LNCAP (cell line): Measurements from ENCODE around the gene CD48.

Source experiments
- TF ChIP-seq, protein P1 (sequence below): fragments of 450-650 bp; IDR thresholded peaks from 2 replicates; pipeline ENCODE4 v1.5.1; 2017; ENCODE audit warnings: mild to moderate bottlenecking

CD48 gene

DNA sequence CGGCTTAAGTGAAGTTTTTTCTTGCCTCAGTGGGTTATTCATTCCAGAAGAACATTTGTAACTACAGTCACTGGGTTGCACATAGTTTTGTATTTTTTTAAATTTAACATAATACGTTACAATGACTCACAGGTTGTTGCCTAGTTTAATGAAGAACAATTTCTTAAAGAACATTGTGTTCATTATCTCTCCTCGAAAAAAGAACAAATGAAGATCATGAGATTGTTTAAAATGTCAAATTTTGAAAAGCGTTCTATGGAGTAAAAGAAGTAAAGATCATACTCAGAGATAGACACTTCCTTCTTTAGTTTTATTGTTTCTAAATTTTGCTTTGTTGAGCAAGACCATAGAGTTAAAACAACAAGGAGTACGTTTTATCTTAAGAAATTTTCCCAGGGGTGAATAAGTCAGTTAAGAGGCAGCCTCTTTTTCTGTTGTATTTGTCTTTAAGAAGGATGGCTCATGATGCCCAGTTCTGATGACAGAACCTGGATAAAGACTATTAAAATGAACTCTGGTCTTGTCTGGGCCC, 54.3 kb downstream of the CD48 start:
- TF ChIP-seq, protein P1, sequence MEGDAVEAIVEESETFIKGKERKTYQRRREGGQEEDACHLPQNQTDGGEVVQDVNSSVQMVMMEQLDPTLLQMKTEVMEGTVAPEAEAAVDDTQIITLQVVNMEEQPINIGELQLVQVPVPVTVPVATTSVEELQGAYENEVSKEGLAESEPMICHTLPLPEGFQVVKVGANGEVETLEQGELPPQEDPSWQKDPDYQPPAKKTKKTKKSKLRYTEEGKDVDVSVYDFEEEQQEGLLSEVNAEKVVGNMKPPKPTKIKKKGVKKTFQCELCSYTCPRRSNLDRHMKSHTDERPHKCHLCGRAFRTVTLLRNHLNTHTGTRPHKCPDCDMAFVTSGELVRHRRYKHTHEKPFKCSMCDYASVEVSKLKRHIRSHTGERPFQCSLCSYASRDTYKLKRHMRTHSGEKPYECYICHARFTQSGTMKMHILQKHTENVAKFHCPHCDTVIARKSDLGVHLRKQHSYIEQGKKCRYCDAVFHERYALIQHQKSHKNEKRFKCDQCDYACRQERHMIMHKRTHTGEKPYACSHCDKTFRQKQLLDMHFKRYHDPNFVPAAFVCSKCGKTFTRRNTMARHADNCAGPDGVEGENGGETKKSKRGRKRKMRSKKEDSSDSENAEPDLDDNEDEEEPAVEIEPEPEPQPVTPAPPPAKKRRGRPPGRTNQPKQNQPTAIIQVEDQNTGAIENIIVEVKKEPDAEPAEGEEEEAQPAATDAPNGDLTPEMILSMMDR, result no peak

DNA sequence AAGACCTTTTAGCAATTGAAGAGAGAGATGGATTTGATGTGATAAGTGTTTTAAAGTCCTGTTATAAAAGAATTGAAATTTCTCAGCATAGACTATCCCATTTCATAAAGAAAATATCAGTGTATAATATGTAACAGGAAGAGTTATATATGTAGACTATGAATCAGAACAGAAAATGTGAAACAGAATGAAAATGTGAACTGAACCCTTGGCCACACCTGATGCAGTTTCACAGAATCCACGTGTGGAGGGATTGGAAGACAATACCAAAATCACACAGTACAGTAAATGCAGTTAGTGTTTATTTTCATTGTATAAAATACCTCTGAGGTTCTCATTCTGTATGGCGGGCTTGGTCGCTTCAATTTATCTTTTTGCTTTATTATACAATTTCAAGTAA, 54.9 kb downstream of the CD48 start:
- TF ChIP-seq, protein P1, result no peak

DNA sequence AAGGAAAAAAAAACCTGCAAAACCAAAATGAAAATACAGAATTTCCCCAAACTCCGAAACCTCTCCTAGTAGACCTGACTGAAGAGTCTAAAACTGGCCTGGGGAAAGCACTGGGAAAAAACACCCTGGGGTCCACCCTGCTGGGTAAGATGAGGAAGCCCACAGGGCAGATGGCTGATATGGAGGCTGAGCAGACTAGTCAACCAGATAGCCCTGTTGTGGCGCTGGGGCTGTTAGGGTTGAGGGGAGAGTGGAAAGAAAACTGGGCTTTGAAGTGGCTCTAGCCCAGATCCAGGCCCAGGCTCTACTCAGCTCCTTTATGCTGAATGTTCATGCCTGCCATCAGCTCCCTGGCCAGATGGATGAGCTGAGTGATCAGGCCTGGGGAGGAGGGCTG, 58.0 kb downstream of the CD48 start:
- TF ChIP-seq, protein P1, result no peak

DNA sequence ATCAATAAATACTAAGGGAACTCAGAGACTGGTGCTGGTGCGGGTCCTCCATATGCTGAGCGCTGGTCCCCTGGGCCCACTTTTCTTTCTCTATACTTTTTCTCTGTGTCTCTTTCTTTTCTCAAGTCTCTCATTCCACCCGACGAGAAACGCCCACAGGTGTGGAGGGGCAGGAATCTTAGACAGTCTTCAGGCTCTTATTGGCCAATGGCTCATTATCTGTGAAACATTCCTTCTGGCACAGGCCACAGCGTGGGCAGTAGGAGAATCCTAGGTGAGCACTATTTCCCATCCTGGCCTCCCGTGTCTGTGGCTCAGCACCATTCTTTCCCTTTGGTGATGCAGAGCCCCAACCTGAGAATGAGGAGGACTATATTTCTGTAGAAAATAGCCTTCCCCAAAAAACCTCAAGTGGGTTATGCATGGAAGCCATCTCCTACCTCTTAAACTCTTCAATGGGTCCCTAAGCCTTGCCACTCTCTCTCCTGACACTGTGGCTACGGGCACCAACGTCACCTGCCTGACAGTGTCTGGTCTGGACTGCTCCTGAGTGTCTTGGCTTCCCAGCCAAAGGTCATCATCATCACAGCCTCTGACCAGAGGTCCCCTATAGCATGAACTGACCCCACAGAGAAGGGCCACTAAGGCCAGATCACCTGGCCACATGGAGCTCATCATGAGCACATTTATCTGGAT, 58.5 kb downstream of the CD48 start:
- TF ChIP-seq, protein P1, result no peak

DNA sequence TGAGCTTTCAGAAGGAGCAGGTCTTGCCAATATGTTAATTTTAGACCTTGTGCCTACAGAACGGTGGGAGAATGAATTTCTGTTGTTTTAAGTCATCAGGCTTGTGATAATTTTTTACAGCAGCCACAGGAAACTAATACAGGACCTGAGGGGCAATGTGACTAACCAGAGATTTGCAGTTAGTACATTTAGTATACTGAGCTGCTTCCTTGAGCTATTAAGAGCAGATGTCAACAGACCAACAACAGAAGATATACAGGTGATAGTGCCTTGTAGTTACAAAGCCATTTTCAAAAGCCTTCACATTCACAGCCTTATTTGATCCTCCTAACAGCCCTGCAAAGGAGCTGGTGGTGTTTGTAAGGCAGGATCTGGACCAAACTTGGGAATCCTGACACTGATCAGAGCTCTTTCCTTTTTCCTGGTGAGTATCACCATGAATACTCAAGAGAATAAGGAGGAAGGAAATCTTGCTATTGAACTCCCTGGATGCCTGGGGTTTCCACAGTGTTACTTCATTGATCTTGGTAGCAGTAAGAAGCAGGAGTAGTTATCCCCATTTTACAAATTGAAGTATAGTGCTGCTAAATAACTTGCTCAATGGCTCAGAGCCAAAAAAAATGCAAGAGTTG, 60.1 kb downstream of the CD48 start:
- TF ChIP-seq, protein P1, result no peak

DNA sequence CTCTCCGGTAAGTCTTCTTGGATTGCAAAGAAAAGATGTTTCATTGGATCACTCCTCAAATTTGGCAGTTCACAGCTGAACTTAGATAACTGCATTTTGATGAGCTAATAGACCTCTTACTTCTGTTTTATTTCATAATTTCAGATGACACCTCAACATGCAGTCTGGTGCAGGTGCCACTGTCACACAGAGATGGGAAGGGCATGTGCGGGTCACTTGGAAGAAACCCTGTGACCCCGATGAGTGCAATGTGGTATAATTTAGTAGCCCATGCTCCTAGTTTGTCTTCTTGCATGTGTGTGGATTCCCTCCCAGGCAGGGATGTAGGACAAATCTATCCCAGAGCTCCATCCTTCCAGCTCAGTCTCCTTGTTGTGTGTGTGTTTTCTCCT, 64.3 kb downstream of the CD48 start:
- TF ChIP-seq, protein P1, result no peak

DNA sequence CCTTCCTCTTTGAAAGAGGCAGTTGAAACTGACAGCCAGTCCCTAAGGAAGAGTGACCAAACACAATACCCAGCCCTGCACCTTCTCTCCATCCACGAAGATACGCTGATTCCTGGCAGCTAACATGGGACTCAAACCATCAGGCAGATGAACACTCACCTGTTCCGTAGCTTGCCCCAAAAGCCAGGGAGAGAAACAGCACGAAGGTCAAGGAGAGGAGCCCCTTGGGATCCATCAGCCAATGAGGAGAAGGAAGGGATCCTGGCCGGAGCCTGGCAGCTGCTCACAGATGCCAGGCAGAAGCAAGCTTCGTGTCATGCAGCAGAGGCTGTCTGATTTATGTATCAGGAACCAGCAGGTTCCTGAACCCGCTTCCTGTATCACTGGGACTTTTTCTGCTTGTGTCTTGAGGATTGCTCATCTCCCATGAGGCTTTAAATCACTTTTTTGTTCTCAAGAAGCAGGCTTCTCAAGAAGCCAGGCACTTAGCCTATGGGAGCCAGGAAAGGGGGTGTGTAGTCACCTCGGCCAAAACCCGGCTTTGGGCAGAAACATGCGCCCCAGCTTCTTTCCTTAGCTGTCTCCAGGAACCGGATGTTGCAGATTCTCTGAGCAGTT, 64.8 kb downstream of the CD48 start, which contains the start of gene SLAMF1:
Gene SLAMF1, minus strand, starts transcription at position 334 of the 618 bp plus-strand sequence. Its CDS starts 99 bp downstream, at position 235.
- TF ChIP-seq, protein P1, result no peak
